HCT116 (cell line): ENCODE results near the gene ETV5. TPM values are rescaled to one million over a fixed set of nuclear protein-coding genes. Genes with fewer than 3 reads are reported as not detected.

Experiments
- ATAC-seq: fragments of 200-7000 bp; cut with Tn5 transposase; 2 replicates; pipeline ENCODE4 v1.9.1; 2020; ENCODE audit warnings: mild to moderate bottlenecking, moderate library complexity
- BruUV-seq: library from RNA; stranded (reverse); fragments of 400-500 nt; replicated peaks from 2 replicates; lab custom pipeline; 2021; lab: Mats Ljungman, UMichigan
- CTCF ChIA-PET: fragments of 300-600 bp; sonication (Branson Sonifier 250); formaldehyde crosslinking; loops from one replicate; lab custom pipeline; 2021; ENCODE audit warnings: antibody characterized with exemption; lab: Charles Lee
- POLR2A ChIA-PET: fragments of 300-600, 350-600 bp; sonication (Branson Sonifier 250); formaldehyde crosslinking; loops from one replicate; lab custom pipeline; 2021; ENCODE audit warnings: antibody characterized with exemption; lab: Charles Lee
- RAD21 ChIA-PET, 2 experiments: fragments of 300-600 bp; sonication (Branson Sonifier 250); formaldehyde crosslinking; loops; one replicate each; lab custom pipeline; 2023; ENCODE audit warnings: low total read pairs in 2 of 2; ENCODE audit not compliant: uncharacterized antibody in 2 of 2, unreplicated experiment in 2 of 2, low non-redundant PET in 1 of 2; lab: Charles Lee
- DNase-seq: peaks from one replicate; pipeline ENCODE4 v3.0.0-alpha.2; 2010; ENCODE audit warnings: low read depth, low spot score
- H2AFZ ChIP-seq: fragments of 200-600 bp; shearing (Covaris generic), sonication (generic); 2 replicates; pipeline ENCODE4 v1.6.1; 2017; ENCODE audit warnings: low read depth, mixed run types, mixed read lengths, antibody characterized with exemption, low read length; ENCODE audit not compliant: poor library complexity, severe bottlenecking
- H3K27ac ChIP-seq: 2 replicates; pipeline ENCODE4 v1.5.1; 2012; ENCODE audit warnings: low read depth, low read length
- H3K27me3 ChIP-seq: fragments of 200-600 bp; sonication (generic); 2 replicates; pipeline ENCODE4 v1.6.1; 2016; ENCODE audit warnings: mixed run types, low read length, mixed read lengths; ENCODE audit not compliant: insufficient read depth
- H3K36me3 ChIP-seq, 2 experiments: fragments of 200-500 bp in 1 of 2; fragments of 200-600 bp in 1 of 2; sonication (Bioruptor generic) in 1 of 2; sonication (generic) in 1 of 2; 2 replicates each; pipeline versions ENCODE4 v1.5.1 to v1.6.1; 2014 to 2016; ENCODE audit warnings: low read length in 2 of 2, inconsistent platforms in 1 of 2, mixed read lengths in 1 of 2, mixed run types in 1 of 2; ENCODE audit not compliant: insufficient read depth in 2 of 2, control insufficient read depth in 1 of 2
- H3K4me1 ChIP-seq, 2 experiments: fragments of 200-600 bp in 1 of 2; sonication (generic) in 1 of 2; 2 replicates each; pipeline versions ENCODE4 v1.5.1 to v1.6.1; 2012 to 2017; ENCODE audit warnings: low read length in 2 of 2, inconsistent platforms in 1 of 2, mild to moderate bottlenecking in 1 of 2, mixed read lengths in 1 of 2, mixed run types in 1 of 2, moderate library complexity in 1 of 2; ENCODE audit not compliant: insufficient read depth in 2 of 2, control insufficient read depth in 1 of 2
- H3K4me2 ChIP-seq: fragments of 200-600 bp; sonication (generic); 2 replicates; pipeline ENCODE4 v1.6.1; 2017; ENCODE audit warnings: mixed run types, low read length, mixed read lengths
- H3K4me3 ChIP-seq, 2 experiments: fragments of 200-600 bp in 1 of 2; sonication (generic) in 1 of 2; replicated peaks in 1 of 2; 2 replicates each; pipeline ENCODE4 v1.5.1; 2011 to 2016; ENCODE audit warnings: low read length in 2 of 2, control low read depth in 1 of 2, low read depth in 1 of 2, mild to moderate bottlenecking in 1 of 2, mixed read lengths in 1 of 2, mixed run types in 1 of 2
- H3K79me2 ChIP-seq: fragments of 200-600 bp; sonication (generic); 2 replicates; pipeline ENCODE4 v1.6.1; 2017; ENCODE audit warnings: mild to moderate bottlenecking, mixed run types, low read length, moderate library complexity, mixed read lengths; ENCODE audit not compliant: insufficient read depth
- H3K9ac ChIP-seq: fragments of 200-600 bp; sonication (generic); 2 replicates; pipeline ENCODE4 v1.6.1; 2016; ENCODE audit warnings: low read length, mixed read lengths
- H3K9me2 ChIP-seq: fragments of 200-600 bp; sonication (generic), shearing (Covaris generic); 2 replicates; pipeline ENCODE4 v1.6.1; 2017; ENCODE audit warnings: mixed run types, mild to moderate bottlenecking, moderate library complexity; ENCODE audit not compliant: insufficient read depth
- H3K9me3 ChIP-seq, 2 experiments: fragments of 200-500 bp in 1 of 2; fragments of 200-600 bp in 1 of 2; sonication (Bioruptor generic) in 1 of 2; sonication (generic) in 1 of 2; 2 replicates each; pipeline ENCODE4 v1.6.1; 2014 to 2017; ENCODE audit warnings: low read length in 2 of 2, mixed read lengths in 2 of 2, inconsistent platforms in 1 of 2, low read depth in 1 of 2, mild to moderate bottlenecking in 1 of 2, mixed run types in 1 of 2, moderate library complexity in 1 of 2; ENCODE audit not compliant: control insufficient read depth in 1 of 2, insufficient read depth in 1 of 2
- H4K20me1 ChIP-seq: fragments of 200-600 bp; sonication (generic), shearing (Covaris generic); 2 replicates; pipeline ENCODE4 v1.6.1; 2017; ENCODE audit warnings: mixed run types, mild to moderate bottlenecking, moderate library complexity; ENCODE audit not compliant: insufficient read depth
- ATF3 ChIP-seq: IDR thresholded peaks from 2 replicates; pipeline ENCODE4 v1.6.1; 2012
- CBX3 ChIP-seq: IDR thresholded peaks from 2 replicates; pipeline ENCODE4 v1.6.1; 2012; ENCODE audit warnings: low read depth
- CEBPB ChIP-seq: IDR thresholded peaks from 2 replicates; pipeline ENCODE4 v1.6.1; 2012; ENCODE audit warnings: low read depth
- CTCF ChIP-seq, 3 experiments: fragments of 200-600 bp in 1 of 3; sonication (generic) in 1 of 3; IDR thresholded peaks in 2 of 3; conservative IDR thresholded peaks in 1 of 3; 2 replicates each; pipeline ENCODE4 v1.5.1; 2012 to 2017; ENCODE audit warnings: low read depth in 2 of 3, low read length in 2 of 3, antibody characterized with exemption in 1 of 3, borderline replicate concordance in 1 of 3, control low read depth in 1 of 3, mild to moderate bottlenecking in 1 of 3, mixed read lengths in 1 of 3, mixed run types in 1 of 3, moderate library complexity in 1 of 3; ENCODE audit not compliant: insufficient read depth in 1 of 3
- ELF1 ChIP-seq: IDR thresholded peaks from 2 replicates; pipeline ENCODE4 v1.6.1; 2012; ENCODE audit warnings: low read depth, borderline replicate concordance
- EZH2 ChIP-seq: fragments of 200-600 bp; sonication (generic); IDR thresholded peaks from 2 replicates; pipeline ENCODE4 v1.6.1; 2017; ENCODE audit warnings: antibody characterized with exemption, mixed run types
- EZH2phosphoT487 ChIP-seq: fragments of 200-600 bp; IDR thresholded peaks from 2 replicates; pipeline ENCODE4 v1.6.1; 2018; ENCODE audit warnings: antibody characterized with exemption, borderline replicate concordance
- FOSL1 ChIP-seq: IDR thresholded peaks from 2 replicates; pipeline ENCODE4 v1.6.1; 2012; ENCODE audit warnings: low read depth
- MAX ChIP-seq: IDR thresholded peaks from 2 replicates; pipeline ENCODE4 v1.6.1; 2012
- POLR2A ChIP-seq: IDR thresholded peaks from 2 replicates; pipeline ENCODE4 v1.7.0; 2011; ENCODE audit warnings: borderline replicate concordance; ENCODE audit not compliant: insufficient read depth, insufficient read length; ENCODE audit errors: extremely low read depth
- POLR2AphosphoS5 ChIP-seq: IDR thresholded peaks from 2 replicates; pipeline ENCODE4 v1.6.1; 2011; ENCODE audit warnings: mild to moderate bottlenecking, low read depth, low read length, moderate library complexity
- SP1 ChIP-seq: IDR thresholded peaks from 2 replicates; pipeline ENCODE4 v1.6.1; 2012; ENCODE audit warnings: low read depth
- SRF ChIP-seq: IDR thresholded peaks from 2 replicates; pipeline ENCODE4 v1.6.1; 2012; ENCODE audit warnings: low read depth
- TCF7L2 ChIP-seq: IDR thresholded peaks from 2 replicates; pipeline ENCODE4 v1.7.0; 2011; ENCODE audit warnings: borderline replicate concordance, inconsistent platforms; ENCODE audit not compliant: insufficient read depth, insufficient read length; ENCODE audit errors: extremely low read depth
- YY1 ChIP-seq: IDR thresholded peaks from 2 replicates; pipeline ENCODE4 v1.6.1; 2011; ENCODE audit warnings: low read length, low read depth, moderate library complexity, mild to moderate bottlenecking; ENCODE audit not compliant: insufficient replicate concordance; ENCODE audit errors: extremely low read depth
- ZFX ChIP-seq: fragments of 450-650 bp; IDR thresholded peaks from 2 replicates; pipeline ENCODE4 v1.6.1; 2017
- intact Hi-C: fragments of 100-400 bp; cut with micrococcal nuclease; formaldehyde crosslinking; loops from 2 replicates; pipeline ENCODE4 v1.10.0; 2022
- total RNA-seq: library from RNA; stranded (reverse); gene quantifications from one replicate; pipeline ENCODE4 v1.2.1, GENCODE V29; 2021; ENCODE audit not compliant: unreplicated experiment

Gene ETV5
- total RNA-seq, 1 experiment from 2014 or later, result 89.7 TPM

GRCh38 chr3:186013312-186013711 lies 95.6 kb downstream of the ETV5 start:
- Histone ChIP-seq H3K9me2 (no peaks in the 10 kb centered on the region), H3K9ac (no peak overlapping the region), H3K27me3 (no peaks in the 10 kb centered on the region), H3K27ac (no peak overlapping the region), H2AFZ (no peak overlapping the region), H3K79me2 (no peaks in the 10 kb centered on the region), H3K4me1 (no peaks in the 10 kb centered on the region), H3K4me3 (no peak overlapping the region), H3K36me3 (no peaks in the 10 kb centered on the region), H3K9me3 (peaks cover 0 to 6% of the 10 kb centered on the region in 2 experiments; a peak in 2 of 4 replicates), H4K20me1 (no peaks in the 10 kb centered on the region), H3K4me2 (no peak overlapping the region)
- intact Hi-C loops, result no loop called here
- DNase-seq (no peak), ATAC-seq (no peak)
- no TSS peak for BruUV-seq
- ChIA-PET POLR2A (no interaction called here), CTCF (no interaction called here), RAD21 (no interaction called here)
- TF ChIP-seq MAX (no peak), CEBPB (no peak), CBX3 (no peak), ATF3 (no peak), SP1 (no peak), CTCF (IDR thresholded peaks at IDR 0.05 in 2 of 3, conservative IDR thresholded peaks at IDR 0.05 in 1 of 3; ENCODE audit: borderline replicate concordance in 1 of 3, insufficient read depth in 1 of 3, low read depth in 2 of 3, low read length in 2 of 3) (no peak), FOSL1 (no peak), YY1 (no peak), TCF7L2 (no peak), POLR2AphosphoS5 (no peak), EZH2 (no peak), ZFX (no peak), EZH2phosphoT487 (no peak), POLR2A (no peak), ELF1 (no peak), SRF (no peak)
